ENCODE results near the gene C2orf15. TPM values are rescaled to one million over a fixed set of nuclear protein-coding genes. Genes with fewer than 3 reads are reported as not detected.
"Not testable (repeated sequence)": the region's sequence is repeated elsewhere in the genome, so short reads cannot be mapped to it uniquely, and the experiment has no call there.

Gene C2orf15
- total and polyA plus RNA-seq, 2 donors (not counting 1 experiment from before 2014, with no cell fraction given) = 0.09 TPM; not detected in 1

DNA sequence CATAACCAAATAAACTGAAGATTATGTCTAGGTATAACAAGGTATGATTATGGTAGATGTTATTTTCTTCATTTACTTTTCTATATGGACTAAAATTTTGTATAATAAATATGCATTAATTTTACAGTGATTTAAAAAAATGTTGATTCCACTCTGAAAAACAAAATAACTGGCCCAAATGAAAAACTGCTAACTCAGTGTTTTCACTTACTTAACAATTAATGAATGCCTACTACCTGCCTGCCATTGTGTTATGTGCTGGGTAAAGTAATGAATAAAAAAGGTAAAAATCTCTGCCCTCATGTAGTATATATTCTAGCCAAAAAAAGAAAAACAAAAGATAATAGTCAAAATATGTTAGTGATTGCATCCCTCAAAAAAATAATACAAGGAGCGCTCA lies 29.6 kb upstream of the C2orf15 start:
- no peaks in the 10 kb centered on the region for H4K20me1 ChIP-seq (ENCODE audit: control insufficient read depth, extremely low read depth, insufficient read depth, low read length)
- no peak overlapping the region for H3K4me2 ChIP-seq (ENCODE audit: extremely low read depth, insufficient read depth, low read length)
- no peaks in the 10 kb centered on the region for H3K9me3 ChIP-seq (ENCODE audit: control insufficient read depth, insufficient read depth, low read depth, low read length)
- no peaks in the 10 kb centered on the region for H3K27me3 ChIP-seq (ENCODE audit: control insufficient read depth, insufficient read depth, low read length)
- no peak for DNase-seq (ENCODE audit: low read depth in 2 of 2)
- no peak for TF ChIP-seq CTCF (conservative IDR thresholded peaks at IDR 0.05 in 1 of 2, IDR thresholded peaks at IDR 0.05 in 1 of 2; ENCODE audit: low read depth in 1 of 2, low read length in 2 of 2)
- TF ChIP-seq EZH2 (IDR thresholded peaks at IDR 0.05; ENCODE audit: low read length, missing control alignments) = no peak
- H3K4me3 ChIP-seq (replicated peaks in 1 of 4; ENCODE audit: control extremely low read depth in 1 of 4, insufficient read depth in 1 of 4, low read depth in 3 of 4, low read length in 4 of 4) = no peak overlapping the region
- no peaks in the 10 kb centered on the region for H3K4me1 ChIP-seq (ENCODE audit: control insufficient read depth, extremely low read depth, insufficient read depth, low read length)
- no peaks in the 10 kb centered on the region for H3K36me3 ChIP-seq (ENCODE audit: control insufficient read depth, insufficient read depth, low read length)
- no peak overlapping the region for H3K9ac ChIP-seq (ENCODE audit: insufficient read depth, low read length)
- H2AFZ ChIP-seq (ENCODE audit: low read length) = no peak overlapping the region
- no peaks in the 10 kb centered on the region for H3K79me2 ChIP-seq (ENCODE audit: control insufficient read depth, insufficient read depth, low read length)
- no peak overlapping the region for H3K27ac ChIP-seq (ENCODE audit: insufficient read depth, low read length)

DNA sequence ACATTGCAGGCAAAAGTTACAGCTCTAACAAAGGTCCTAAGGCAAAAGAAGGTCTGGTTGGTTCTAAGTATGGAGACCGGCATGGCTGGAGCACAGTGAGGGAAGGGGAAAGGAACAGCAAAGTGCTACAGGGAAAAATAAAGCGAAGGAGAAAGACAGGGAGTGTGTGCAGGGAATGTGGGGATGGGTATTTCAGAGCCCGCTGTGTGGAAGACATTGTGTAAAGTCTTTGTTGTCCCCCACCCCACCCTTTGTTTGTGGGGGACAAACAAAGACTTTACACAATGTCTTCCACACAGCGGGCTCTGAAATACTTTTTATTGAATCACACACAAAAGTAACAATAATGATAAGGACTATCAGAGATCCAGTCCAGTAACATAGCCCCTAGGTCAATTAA lies 28.9 kb upstream of the C2orf15 start:
- no peak for TF ChIP-seq CTCF (conservative IDR thresholded peaks at IDR 0.05 in 1 of 2, IDR thresholded peaks at IDR 0.05 in 1 of 2; ENCODE audit: low read depth in 1 of 2, low read length in 2 of 2)
- no peak for TF ChIP-seq EZH2 (IDR thresholded peaks at IDR 0.05; ENCODE audit: low read length, missing control alignments)
- Histone ChIP-seq H2AFZ (ENCODE audit: low read length) (no peak overlapping the region), H3K36me3 (ENCODE audit: control insufficient read depth, insufficient read depth, low read length) (no peaks in the 10 kb centered on the region), H3K9me3 (ENCODE audit: control insufficient read depth, insufficient read depth, low read depth, low read length) (no peaks in the 10 kb centered on the region), H3K4me3 (replicated peaks in 1 of 4; ENCODE audit: control extremely low read depth in 1 of 4, insufficient read depth in 1 of 4, low read depth in 3 of 4, low read length in 4 of 4) (no peak overlapping the region), H3K4me1 (ENCODE audit: control insufficient read depth, extremely low read depth, insufficient read depth, low read length) (no peaks in the 10 kb centered on the region), H3K4me2 (ENCODE audit: extremely low read depth, insufficient read depth, low read length) (no peak overlapping the region), H3K79me2 (ENCODE audit: control insufficient read depth, insufficient read depth, low read length) (no peaks in the 10 kb centered on the region), H4K20me1 (ENCODE audit: control insufficient read depth, extremely low read depth, insufficient read depth, low read length) (no peaks in the 10 kb centered on the region), H3K27ac (ENCODE audit: insufficient read depth, low read length) (no peak overlapping the region), H3K9ac (ENCODE audit: insufficient read depth, low read length) (no peak overlapping the region), H3K27me3 (ENCODE audit: control insufficient read depth, insufficient read depth, low read length) (no peaks in the 10 kb centered on the region)
- DNase-seq (ENCODE audit: low read depth in 2 of 2) = no peak

DNA sequence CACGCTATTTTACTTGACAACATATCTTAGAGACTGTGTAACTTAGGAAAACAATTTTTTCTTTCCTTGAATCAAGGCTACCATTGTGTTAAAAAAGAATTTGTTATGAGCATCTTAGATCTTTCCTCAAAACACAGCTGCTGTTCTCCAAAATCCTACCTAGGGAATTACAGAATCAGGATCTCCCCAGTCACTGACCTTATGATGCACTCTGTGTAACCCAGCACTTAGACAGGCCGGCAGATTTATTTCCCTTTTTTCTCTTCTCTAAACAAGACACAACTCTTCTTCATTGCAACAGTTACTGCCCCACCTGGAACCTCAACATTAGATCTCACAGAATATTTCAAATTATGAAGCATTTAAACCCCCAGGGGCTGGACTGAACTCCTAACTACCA lies 13.5 kb upstream of the C2orf15 start:
- no peaks in the 10 kb centered on the region for H3K79me2 ChIP-seq (ENCODE audit: control insufficient read depth, insufficient read depth, low read length)
- no peaks in the 10 kb centered on the region for H3K9me3 ChIP-seq (ENCODE audit: control insufficient read depth, insufficient read depth, low read depth, low read length)
- no peak for DNase-seq (ENCODE audit: low read depth in 2 of 2)
- H2AFZ ChIP-seq (ENCODE audit: low read length) = no peak overlapping the region
- H3K27me3 ChIP-seq (ENCODE audit: control insufficient read depth, insufficient read depth, low read length) = no peaks in the 10 kb centered on the region
- H3K36me3 ChIP-seq (ENCODE audit: control insufficient read depth, insufficient read depth, low read length) = no peaks in the 10 kb centered on the region
- H3K4me3 ChIP-seq (replicated peaks in 1 of 4; ENCODE audit: control extremely low read depth in 1 of 4, insufficient read depth in 1 of 4, low read depth in 3 of 4, low read length in 4 of 4) = no peak overlapping the region
- H3K27ac ChIP-seq (ENCODE audit: insufficient read depth, low read length) = no peak overlapping the region
- H3K9ac ChIP-seq (ENCODE audit: insufficient read depth, low read length) = no peak overlapping the region
- no peak overlapping the region for H3K4me2 ChIP-seq (ENCODE audit: extremely low read depth, insufficient read depth, low read length)
- no peaks in the 10 kb centered on the region for H4K20me1 ChIP-seq (ENCODE audit: control insufficient read depth, extremely low read depth, insufficient read depth, low read length)
- TF ChIP-seq CTCF (conservative IDR thresholded peaks at IDR 0.05 in 1 of 2, IDR thresholded peaks at IDR 0.05 in 1 of 2; ENCODE audit: low read depth in 1 of 2, low read length in 2 of 2) = no peak
- H3K4me1 ChIP-seq (ENCODE audit: control insufficient read depth, extremely low read depth, insufficient read depth, low read length) = no peaks in the 10 kb centered on the region

- not testable (repeated sequence) for H3K27ac ChIP-seq (ENCODE audit: insufficient read depth, low read length); H3K4me1 ChIP-seq (ENCODE audit: control insufficient read depth, extremely low read depth, insufficient read depth, low read length); H3K9me3 ChIP-seq (ENCODE audit: control insufficient read depth, insufficient read depth, low read depth, low read length); H3K4me3 ChIP-seq (replicated peaks in 1 of 4; ENCODE audit: control extremely low read depth in 1 of 4, insufficient read depth in 1 of 4, low read depth in 3 of 4, low read length in 4 of 4); H3K9ac ChIP-seq (ENCODE audit: insufficient read depth, low read length); H4K20me1 ChIP-seq (ENCODE audit: control insufficient read depth, extremely low read depth, insufficient read depth, low read length); H3K36me3 ChIP-seq (ENCODE audit: control insufficient read depth, insufficient read depth, low read length); H3K79me2 ChIP-seq (ENCODE audit: control insufficient read depth, insufficient read depth, low read length); DNase-seq (ENCODE audit: low read depth in 2 of 2); H3K27me3 ChIP-seq (ENCODE audit: control insufficient read depth, insufficient read depth, low read length); H3K4me2 ChIP-seq (ENCODE audit: extremely low read depth, insufficient read depth, low read length); H2AFZ ChIP-seq (ENCODE audit: low read length)
Measured at GRCh38 chr2:99135044-99135556, 6.4 kb upstream of the C2orf15 start.
